HG03354 (cell line): ENCODE data around the gene PRAMEF1.
"Not testable (repeated sequence)": the region's sequence is repeated elsewhere in the genome, so short reads cannot be mapped to it uniquely, and the experiment has no call there.

ENCODE experiments used
- ATAC-seq: cut with Tn5 transposase; IDR thresholded peaks from one replicate; pipeline ENCODE4 v1.9.1; 2021; ENCODE audit warnings: mild to moderate bottlenecking; ENCODE audit not compliant: unreplicated experiment, poor library complexity, severe bottlenecking

The PRAMEF1 gene

DNA sequence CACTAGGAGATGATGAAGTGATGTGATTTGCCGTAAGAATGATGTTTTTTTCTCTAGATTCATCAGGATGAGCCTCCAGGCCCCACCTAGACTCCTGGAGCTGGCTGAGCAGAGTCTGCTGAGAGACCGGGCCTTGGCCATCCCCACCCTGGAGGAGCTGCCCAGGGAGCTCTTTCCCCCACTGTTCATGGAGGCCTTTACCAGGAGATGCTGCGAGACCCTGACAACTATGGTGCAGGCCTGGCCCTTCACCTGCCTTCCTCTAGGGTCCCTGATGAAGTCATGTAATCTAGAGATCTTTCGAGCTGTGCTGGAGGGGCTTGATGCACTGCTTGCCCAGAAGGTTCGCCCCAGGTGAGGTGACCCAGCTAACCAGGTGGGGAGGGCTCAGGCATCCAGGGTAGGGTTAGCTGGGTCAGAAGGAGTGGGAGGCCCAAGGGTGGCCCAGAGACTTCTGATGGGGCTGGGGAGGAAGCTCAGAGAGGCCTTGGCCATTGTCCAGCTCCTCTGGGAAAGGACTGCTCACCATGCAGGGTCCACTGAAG is 16.3 kb upstream of the PRAMEF1 start:
- no peak for ATAC-seq

DNA sequence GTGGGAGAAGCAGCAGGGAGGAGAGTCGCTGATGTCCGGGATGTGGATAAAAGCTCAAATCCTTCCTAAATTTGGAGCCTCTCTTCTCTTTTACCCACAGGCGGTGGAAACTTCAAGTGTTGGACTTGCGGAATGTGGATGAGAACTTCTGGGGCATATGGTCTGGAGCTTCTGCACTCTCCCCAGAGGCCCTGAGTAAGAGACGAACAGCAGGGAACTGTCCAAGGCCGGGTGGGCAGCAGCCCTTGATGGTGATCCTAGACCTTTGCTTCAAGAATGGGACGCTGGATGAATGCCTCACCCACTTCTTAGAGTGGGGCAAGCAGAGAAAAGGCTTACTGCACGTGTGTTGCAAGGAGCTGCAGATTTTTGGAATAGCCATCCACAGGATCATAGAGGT is 15.8 kb upstream of the PRAMEF1 start:
- ATAC-seq, result no peak

DNA sequence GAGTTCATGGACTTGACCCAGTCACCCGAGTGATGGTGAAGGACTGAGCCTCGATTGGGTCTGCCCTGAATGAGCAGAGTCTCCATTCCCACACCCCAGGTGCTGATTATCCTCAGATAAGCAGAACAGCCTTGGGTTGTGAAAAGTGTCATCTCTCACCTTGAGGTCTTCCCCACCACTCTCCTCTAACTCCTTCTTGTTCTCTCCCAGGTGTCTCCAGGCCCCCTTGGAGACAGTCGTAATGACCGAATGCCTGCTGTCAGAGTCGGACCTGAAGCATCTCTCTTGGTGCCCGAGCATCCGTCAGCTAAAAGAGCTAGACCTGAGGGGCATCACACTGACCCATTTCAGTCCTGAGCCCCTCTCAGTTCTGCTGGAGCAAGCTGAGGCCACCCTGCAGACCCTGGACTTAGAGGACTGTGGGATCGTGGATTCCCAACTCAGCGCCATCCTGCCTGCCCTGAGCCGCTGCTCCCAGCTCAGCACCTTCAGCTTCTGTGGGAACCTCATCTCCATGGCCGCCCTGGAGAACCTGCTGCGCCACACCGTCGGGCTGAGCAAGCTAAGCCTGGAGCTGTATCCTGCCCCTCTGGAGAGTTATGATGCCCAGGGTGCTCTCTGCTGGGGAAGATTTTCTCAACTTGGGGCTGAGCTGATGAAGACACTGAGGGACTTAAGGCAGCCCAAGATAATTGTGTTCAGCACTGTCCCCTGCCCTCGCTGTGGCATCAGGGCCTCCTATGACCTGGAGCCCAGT is 14.2 kb upstream of the PRAMEF1 start:
- no peak for ATAC-seq

DNA sequence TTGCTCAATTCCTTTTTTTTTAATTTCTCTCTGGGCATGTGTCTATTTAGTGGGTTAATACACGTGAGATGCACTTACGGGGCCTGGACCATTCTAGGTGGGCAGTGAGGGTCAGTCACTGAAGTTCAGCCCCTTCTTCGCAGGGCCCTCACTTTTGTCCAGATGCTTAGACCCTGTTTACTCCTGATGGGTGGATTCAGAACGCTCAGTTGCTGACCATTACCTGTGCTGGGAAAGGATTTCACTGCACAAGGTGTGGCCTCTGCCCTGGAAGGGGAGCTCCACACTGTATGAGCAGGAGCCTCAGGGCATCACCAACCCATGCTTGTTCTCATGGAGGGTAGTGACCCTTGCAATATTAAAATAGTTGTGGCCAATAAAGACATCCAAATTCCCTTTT is 13.1 kb upstream of the PRAMEF1 start:
- ATAC-seq, result no peak

DNA sequence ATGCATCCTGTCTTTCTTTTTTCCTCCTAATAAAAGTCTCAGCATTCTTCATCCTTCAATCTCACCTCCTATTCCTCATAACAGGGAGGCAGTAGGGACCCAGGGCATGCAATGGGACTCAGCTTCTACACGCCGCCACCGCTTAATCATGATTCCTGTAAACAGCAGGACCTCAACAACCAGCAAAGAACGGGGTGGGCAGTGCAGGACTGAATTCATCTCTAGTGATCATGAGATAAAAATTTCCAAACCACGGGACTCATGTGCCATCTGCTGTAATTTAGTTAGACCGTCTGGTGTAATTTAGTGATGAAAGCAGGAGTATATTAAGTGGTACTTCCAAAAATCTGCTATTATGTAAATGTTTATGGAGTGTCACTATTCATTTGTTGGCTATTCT is 12.3 kb upstream of the PRAMEF1 start:
- no peak for ATAC-seq

DNA sequence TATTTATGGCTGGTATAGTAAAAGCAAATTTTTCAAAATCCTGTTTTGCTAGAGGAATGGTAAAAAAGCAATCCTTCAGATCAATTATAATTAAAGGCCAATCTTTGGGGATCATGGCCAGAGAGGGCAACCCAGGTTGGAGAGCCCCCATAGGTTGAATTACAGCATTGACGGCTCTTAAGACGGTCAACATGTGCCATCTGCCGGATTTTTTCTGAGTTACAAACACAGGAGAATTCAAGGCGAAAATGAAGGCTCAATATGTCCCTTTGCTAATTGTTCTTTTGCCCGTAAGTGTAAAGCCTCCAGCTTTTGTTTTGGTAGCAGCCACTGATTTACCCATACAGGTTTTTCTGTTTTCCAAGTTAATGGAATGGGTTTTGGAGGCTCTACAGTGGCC is 9.7 kb upstream of the PRAMEF1 start:
- ATAC-seq, result not testable (repeated sequence)

DNA sequence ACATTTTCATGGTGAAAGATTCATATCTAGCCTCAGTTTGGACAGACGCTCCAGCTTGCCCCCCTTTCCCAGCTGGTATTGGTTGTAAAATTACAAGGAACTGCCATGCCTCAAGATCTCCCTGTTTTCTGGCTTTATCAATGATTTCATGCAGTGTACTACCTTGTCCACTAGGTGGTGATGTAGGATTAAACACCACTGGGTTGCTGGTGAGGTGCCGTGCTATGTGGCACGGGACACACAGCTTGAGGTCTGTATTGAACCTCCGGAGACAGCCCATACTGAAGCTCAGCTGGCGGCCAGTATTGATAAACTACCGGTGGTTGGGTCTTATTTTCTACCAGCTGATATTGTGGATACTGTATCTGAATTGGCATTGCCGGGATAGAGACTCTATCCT is 7.4 kb upstream of the PRAMEF1 start:
- ATAC-seq, result not testable (repeated sequence)

DNA sequence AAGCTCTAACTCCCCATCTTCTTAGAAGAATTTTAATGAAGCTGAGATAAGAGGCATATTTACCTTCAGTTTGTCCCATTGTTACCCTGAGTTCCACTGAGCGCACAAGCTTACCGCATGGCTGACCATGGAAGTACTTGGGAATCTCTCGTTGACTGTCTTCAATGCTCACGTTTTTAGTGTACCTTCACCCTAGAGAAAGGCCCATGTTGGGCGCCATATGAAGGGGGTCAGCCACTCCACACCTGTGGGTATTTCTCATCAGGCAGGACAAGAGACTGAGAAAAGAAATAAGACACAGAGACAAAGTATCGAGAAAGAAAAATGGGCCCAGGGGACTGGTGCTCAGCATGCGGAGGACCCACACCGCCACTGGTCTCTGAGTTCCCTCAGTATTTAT is 6.5 kb upstream of the PRAMEF1 start:
- ATAC-seq, result not testable (repeated sequence)

DNA sequence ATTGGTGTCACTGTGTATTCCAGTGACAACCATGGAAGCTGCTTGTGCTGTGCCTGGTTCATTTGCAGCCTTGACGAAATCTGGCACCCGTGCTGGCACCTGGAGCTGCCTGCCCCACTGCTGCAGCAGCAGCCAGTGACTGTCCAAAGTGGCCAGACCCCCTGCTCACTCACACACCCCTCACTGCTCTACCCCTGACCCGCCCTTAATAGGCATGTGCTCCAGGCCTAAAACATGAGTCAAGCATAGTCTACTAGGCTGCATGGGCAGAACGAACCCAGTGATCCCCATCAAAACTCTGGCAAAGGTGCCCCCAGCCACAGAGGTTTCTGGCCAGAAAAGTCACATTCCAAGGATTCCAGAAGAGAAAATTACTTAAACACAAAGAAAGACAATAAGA is 7.7 kb downstream of the PRAMEF1 start:
- ATAC-seq, result no peak

DNA sequence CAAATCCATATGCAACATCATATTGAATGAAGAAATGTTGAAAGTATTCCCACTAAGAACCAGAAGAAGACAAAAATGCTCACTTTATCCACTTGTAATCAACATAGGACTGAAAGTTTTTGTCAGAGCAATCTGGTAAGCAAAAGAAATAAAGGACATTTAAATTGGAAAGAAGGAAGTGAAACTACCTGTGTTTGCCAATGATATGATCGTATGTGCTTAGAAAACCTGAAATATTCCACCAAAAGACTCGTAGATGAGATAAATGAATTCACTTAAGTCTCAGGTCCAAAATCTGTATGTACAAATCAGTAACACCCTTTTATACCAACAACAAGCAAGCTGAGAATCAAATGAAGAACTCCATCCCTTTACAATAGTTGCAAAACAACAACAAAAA is 8.5 kb downstream of the PRAMEF1 start:
- ATAC-seq, result no peak

DNA sequence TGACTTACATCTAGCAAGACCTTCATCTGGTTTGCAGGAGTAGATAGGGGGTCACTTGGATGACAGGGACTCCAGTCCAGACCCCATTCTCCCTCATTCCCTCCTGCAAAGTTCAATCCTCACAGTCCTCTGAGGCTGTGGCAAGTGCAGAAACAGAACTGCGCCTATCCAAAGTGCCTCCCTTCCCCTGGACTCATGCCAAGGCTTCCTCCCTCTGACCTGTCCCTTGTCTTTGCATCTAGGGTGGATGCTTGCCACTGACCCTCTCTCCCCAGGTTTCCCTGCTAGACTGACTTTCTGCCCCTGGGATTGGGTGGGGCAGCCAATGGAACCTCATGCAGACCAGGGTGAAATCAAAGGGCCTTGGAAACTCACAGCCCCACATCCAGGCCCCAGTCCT is 18.7 kb downstream of the PRAMEF1 start:
- no peak for ATAC-seq

DNA sequence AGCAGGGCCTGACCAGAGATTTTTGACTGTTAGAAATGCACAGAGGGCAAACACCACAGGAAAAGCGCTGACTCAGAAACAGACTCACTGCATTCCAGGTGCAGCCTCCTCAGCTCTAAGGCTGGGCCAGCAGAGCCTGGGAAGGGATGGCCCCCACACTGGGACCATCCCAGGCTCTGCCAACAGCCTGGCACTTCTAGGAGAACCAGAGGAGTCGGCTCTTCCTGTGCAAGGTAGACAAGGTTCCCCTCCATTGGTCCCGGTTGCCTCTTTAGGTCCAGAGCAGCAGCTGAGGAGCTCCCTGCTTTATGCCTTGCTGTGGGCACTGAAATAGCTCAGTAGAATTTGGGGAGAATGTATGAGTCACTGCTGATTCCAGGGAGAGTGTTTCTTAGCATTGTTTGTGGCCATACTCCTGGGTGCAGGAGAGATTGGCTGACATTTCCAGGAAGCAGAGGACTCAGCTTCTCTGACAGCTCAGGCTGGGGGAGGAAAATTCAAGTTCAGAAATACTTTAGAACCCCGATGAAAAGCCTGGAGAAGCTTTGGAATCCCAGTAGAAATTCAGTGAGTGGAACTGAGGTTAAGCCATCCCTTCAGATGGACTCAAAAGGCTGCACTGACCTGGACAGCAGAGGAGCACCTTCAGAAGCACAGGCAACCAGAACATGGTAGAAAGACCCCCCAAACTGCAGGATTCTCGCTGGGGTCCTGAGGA is 19.7 kb downstream of the PRAMEF1 start:
- ATAC-seq, result no peak

DNA sequence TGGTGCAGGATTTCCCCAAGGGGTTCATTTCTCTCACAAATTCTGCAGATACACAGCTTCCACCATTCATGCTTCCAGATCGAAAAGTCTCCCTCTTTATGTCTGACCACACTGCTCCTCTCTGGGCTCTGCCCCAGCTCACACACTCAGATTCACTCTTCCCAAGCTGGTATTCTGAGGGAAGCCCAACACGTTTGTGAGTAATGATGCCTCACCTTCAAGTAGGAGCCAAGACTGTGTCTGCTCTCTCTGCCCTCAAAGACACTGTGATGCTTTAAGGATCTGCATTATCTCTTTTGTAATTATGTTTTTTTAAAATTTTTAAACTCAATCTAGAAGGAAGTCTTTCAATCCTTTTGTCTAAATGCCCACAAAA is 20.2 kb downstream of the PRAMEF1 start:
- ATAC-seq, result no peak

DNA sequence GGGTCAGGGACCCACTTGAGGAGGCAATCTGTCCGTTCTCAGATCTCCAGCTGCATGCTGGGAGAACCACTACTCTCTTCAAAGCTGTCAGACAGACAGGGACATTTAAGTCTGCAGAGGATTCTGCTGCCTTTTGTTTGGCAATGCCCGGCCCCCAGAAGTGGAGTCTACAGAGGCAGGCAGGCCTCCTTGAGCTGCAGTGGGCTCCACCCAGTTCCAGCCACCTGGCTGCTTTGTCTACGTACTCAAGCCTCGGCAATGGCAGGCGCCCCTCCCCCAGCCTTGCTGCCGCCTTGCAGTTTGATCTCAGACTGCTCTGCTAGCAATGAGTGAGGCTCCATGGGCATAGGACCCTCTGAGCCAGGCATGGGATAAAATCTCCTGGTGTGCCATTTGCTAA is 27.9 kb downstream of the PRAMEF1 start:
- not testable (repeated sequence) for ATAC-seq

DNA sequence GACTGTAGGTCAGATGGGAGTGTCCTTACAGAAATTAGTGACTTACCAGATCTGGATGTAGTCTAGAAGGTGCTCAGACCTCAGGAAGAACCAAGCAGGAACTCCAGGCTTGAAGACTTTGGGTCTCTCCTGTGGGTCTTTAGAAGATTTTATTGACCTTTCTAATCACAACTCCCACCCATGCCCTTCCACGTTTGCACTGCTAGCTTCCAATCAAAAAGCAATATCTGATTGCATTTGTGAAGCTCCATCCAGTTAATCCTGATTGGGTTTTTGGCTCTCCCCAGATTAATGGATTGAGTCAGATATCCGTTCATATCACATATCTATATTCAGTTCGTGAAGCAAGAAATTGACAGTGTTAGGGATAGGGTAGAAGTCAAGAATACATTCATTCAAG is 40.1 kb downstream of the PRAMEF1 start, which contains the start of gene PRAMEF11:
TSS of gene PRAMEF11 (minus strand) at position 101 of the 400 bp plus-strand sequence. CDS start 2,621 bp downstream, outside the sequence.
- ATAC-seq, result not testable (repeated sequence)

DNA sequence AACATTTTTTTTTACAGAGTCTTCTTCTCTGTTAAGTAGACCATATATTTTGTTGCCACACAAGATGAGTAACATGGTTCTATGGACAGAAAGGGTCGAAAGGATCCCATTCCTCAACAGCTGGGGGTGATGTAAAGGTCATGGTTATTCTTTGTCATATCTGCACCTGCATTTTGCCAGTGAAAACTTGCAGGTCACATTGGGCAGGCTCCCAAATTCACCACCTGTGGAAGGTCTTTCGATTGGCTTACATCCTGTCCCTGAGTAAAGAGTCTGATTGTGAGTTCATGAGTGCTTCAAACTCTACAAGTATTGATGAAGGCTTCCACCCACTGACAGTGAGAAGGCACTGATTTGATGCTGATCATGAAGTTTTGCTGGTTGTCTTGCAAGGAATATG is 42.1 kb downstream of the PRAMEF1 start:
- not testable (repeated sequence) for ATAC-seq
